ENCODE data around the gene RALGDS. TPM values are rescaled to one million over a fixed set of nuclear protein-coding genes. Genes with fewer than 3 reads are reported as not detected.

The RALGDS gene
- total RNA-seq, 1 donor from 2014 or later = 449 TPM

- Mint-ChIP-seq H3K4me1 (ENCODE audit: low read depth, unreplicated experiment) (peaks cover 4% of the 10 kb centered on the region), H3K27me3 (ENCODE audit: unreplicated experiment) (peaks cover 18% of the 10 kb centered on the region)
- DNase-seq = no peak
Observed at GRCh38 chr9:133106511-133107244, 14.4 kb downstream of the RALGDS start.

GRCh38 chr9:133105461-133105770 lies 15.6 kb downstream of the RALGDS start:
- Mint-ChIP-seq H3K4me1 (ENCODE audit: low read depth, unreplicated experiment) (peaks cover 4% of the 10 kb centered on the region), H3K27me3 (ENCODE audit: unreplicated experiment) (peaks cover 26% of the 10 kb centered on the region), H3K27ac (ENCODE audit: unreplicated experiment) (no peak overlapping the region), H3K36me3 (ENCODE audit: unreplicated experiment) (no peaks in the 10 kb centered on the region), H3K4me3 (ENCODE audit: unreplicated experiment) (no peak overlapping the region), H3K9me3 (ENCODE audit: unreplicated experiment) (peaks cover 13% of the 10 kb centered on the region)
- TF ChIP-seq CTCF (IDR thresholded peaks at IDR 0.05; ENCODE audit: partially characterized antibody, unreplicated experiment) = no peak
- DNase-seq = no peak

More at GRCh38 chr9:133106511-133107244, 14.4 kb downstream of the RALGDS start:
- TF ChIP-seq CTCF (IDR thresholded peaks at IDR 0.05; ENCODE audit: partially characterized antibody, unreplicated experiment) = no peak
- H3K4me3 Mint-ChIP-seq (ENCODE audit: unreplicated experiment) = no peak overlapping the region
- no peaks in the 10 kb centered on the region for H3K36me3 Mint-ChIP-seq (ENCODE audit: unreplicated experiment)
- peaks cover 11% of the 10 kb centered on the region for H3K9me3 Mint-ChIP-seq (ENCODE audit: unreplicated experiment)
- H3K27ac Mint-ChIP-seq (ENCODE audit: unreplicated experiment) = no peak overlapping the region

GRCh38 chr9:133104718-133105460 lies 16.2 kb downstream of the RALGDS start:
- Mint-ChIP-seq H3K27ac (ENCODE audit: unreplicated experiment) (peak overlapping the region; percentile 59), H3K9me3 (ENCODE audit: unreplicated experiment) (peaks cover 13% of the 10 kb centered on the region), H3K4me3 (ENCODE audit: unreplicated experiment) (no peak overlapping the region), H3K4me1 (ENCODE audit: low read depth, unreplicated experiment) (peaks cover 4% of the 10 kb centered on the region), H3K27me3 (ENCODE audit: unreplicated experiment) (peaks cover 22% of the 10 kb centered on the region), H3K36me3 (ENCODE audit: unreplicated experiment) (no peaks in the 10 kb centered on the region)
- no peak for DNase-seq
- TF ChIP-seq CTCF (IDR thresholded peaks at IDR 0.05; ENCODE audit: partially characterized antibody, unreplicated experiment) = no peak

GRCh38 chr9:133103987-133104505 lies 17.0 kb downstream of the RALGDS start:
- H3K4me1 Mint-ChIP-seq (ENCODE audit: low read depth, unreplicated experiment) = peaks cover 4% of the 10 kb centered on the region
- no peak for TF ChIP-seq CTCF (IDR thresholded peaks at IDR 0.05; ENCODE audit: partially characterized antibody, unreplicated experiment)

More at GRCh38 chr9:133103987-133104505, 17.0 kb downstream of the RALGDS start:
- Mint-ChIP-seq H3K9me3 (ENCODE audit: unreplicated experiment) (peaks cover 17% of the 10 kb centered on the region), H3K36me3 (ENCODE audit: unreplicated experiment) (peaks cover 3% of the 10 kb centered on the region), H3K27ac (ENCODE audit: unreplicated experiment) (no peak overlapping the region), H3K4me3 (ENCODE audit: unreplicated experiment) (no peak overlapping the region), H3K27me3 (ENCODE audit: unreplicated experiment) (peaks cover 20% of the 10 kb centered on the region)
- no peak for DNase-seq
